GM19463 (cell line): Measurements from ENCODE around the gene CALHM4.
A peak's percentile ranks its signal among the peaks of the same experiment; 100 is the strongest.

Experiments used
- ATAC-seq: cut with Tn5 transposase; IDR thresholded peaks from one replicate; pipeline ENCODE4 v1.9.1; 2021; ENCODE audit warnings: mild to moderate bottlenecking, moderate library complexity; ENCODE audit not compliant: unreplicated experiment

CALHM4 gene

GRCh38 chr6:116536216-116536621 is 17.3 kb upstream of the CALHM4 start:
- no peak for ATAC-seq

DNA sequence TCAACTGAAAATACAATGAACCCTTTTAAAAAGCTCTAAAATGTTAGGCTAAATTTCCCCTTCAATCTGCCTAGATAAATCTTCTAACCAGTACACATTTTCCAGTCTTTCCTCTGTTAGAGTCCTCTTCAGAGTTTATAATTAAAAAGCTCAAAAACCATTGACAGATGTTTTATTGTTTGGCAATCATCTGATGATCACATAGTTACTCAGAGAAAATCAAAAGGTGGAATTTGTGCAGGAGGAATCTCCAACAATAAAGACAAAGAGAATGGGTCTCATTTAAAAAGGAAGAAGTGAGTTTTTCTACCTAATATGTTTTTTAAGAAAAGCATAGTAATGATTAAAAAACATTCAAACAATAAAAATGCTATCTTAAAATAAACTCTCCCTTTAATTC is 11.1 kb upstream of the CALHM4 start:
- ATAC-seq = no peak

- ATAC-seq = no peak
These were observed 10.4 kb upstream of the CALHM4 start for GRCh38 chr6:116543149-116543548.

GRCh38 chr6:116545651-116546050 is 7.9 kb upstream of the CALHM4 start, which contains the start of gene TRAPPC3L:
Gene TRAPPC3L, minus strand, starts transcription at chr6:116545684. Its CDS starts 170 bp downstream, at chr6:116545514.
- ATAC-seq = no peak

DNA sequence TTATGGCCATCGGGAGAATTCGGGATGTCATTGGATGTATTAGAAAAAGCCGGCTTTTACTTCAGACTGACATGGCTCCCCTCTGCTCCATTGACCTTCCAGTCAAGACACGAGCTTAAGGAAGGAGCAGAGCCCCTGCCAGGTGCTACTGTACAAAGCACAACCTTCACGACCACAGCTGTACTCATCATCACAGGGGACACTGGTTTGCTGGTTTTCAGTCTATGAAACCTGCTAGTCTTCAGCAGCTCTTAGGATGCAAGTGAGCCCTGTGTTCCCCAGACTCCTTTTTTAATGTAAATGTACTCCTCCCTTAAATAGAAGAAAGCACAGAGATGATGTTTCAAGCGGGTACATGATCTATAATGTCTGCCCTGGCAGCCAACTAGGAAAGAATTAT is 6.2 kb upstream of the CALHM4 start:
- ATAC-seq = no peak

GRCh38 chr6:116550796-116551195 is 2.8 kb upstream of the CALHM4 start:
- ATAC-seq = no peak

DNA sequence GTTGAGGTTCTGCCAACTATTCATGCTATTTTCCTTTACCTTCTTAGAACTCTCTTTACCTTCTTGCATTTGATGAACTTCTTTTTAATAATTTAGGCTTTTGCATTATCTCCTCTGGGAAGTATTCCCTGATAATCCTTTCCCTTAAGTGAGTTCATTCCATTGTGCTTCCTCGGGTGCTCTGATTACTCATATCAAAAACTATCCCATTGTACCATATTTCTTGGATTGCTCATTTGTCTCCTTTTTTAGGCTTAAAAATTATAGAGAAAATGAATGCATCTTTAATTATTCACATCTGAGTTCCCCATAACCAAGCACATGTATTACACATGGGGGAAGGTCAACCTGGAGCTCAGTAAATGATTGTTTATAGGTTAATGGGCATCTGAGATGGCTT is 2.5 kb downstream of the CALHM4 start:
- no peak for ATAC-seq

DNA sequence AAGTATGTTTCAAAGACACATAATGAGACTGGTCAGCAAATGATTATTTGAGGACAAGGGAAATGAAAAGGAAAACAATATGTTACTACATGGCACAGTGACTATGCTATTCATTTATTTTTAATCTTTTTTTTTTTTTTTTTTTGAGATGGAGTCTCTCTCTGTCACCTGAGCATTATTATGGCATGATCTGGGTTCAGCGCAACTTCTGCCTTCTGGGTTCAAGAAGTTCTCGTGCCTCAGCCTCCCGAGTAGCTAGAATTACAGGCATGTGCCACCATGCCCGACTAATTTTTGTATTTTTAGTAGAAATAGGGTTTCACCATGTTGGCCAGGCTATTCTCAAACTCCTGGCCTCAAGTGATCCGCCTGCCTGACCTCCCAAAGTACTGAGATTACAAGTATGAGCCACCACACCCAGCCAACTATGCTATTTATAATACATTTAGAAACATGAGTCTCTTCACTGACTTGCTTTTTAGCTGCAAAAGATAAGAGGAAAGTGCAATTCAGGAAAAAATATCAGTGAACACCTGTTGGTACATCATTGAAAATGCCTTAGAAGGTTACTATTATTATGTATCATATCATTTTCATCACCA is 3.4 kb downstream of the CALHM4 start:
- ATAC-seq = no peak

DNA sequence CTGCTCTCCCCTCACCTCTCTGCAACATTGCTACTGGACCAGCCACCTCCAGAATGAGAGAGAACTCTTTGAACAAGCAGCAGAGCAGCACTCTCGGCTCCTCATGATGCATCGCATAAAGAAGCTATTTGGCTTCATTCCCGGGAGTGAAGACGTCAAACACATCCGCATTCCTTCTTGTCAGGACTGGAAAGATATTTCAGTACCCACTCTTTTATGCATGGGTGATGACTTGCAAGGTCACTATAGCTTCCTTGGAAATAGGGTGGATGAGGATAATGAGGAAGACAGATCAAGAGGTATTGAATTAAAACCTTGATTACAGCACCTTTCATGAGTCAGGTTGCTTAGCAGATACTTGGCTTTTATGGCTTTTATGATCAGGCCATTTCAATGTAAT is 4.3 kb downstream of the CALHM4 start:
- ATAC-seq = no peak

- no peak for ATAC-seq
These were observed 6.6 kb downstream of the CALHM4 start for GRCh38 chr6:116560130-116560529.

GRCh38 chr6:116561377-116562018 is 7.9 kb downstream of the CALHM4 start:
- no peak for ATAC-seq

DNA sequence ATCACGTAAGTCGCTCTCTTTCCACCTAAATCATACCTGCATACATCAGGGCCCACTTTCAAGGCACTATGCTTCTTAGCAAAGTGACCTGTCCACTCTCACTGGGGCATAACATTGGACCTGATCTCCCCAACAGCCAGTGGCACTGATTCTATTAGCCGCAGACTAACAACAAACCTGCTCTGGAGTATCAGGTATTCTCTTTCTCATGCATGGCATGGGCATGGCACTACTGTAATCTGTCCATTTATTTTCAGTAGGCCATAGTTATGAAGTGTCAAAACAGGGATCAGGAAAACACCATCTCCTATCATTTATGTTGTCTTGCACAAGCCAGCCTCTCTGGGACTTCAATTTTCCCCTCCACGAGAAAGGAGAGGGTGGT is 8.5 kb downstream of the CALHM4 start:
- ATAC-seq = no peak

DNA sequence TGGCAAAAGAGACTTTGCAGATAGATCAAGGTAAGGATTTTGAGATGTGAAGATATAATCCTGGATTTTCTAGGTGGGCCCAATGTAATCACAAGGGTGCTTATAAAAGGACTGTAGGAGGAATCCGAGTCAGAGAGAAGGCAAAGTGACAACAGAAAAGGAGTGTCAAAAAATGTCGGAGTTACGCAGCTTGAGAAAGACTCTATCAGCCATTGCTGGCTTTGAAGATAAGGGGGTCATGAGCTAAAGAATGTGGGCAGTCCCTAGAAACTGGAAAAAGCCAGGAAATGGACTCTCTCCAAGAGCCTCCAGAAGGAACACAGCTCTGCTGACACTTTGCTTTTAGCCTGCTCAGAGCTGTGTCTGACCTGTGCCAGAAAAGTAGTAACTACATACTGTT is 9.1 kb downstream of the CALHM4 start:
- ATAC-seq = no peak

GRCh38 chr6:116563830-116564229 is 10.3 kb downstream of the CALHM4 start:
- ATAC-seq = no peak

GRCh38 chr6:116564311-116564710 is 10.8 kb downstream of the CALHM4 start:
- no peak for ATAC-seq

DNA sequence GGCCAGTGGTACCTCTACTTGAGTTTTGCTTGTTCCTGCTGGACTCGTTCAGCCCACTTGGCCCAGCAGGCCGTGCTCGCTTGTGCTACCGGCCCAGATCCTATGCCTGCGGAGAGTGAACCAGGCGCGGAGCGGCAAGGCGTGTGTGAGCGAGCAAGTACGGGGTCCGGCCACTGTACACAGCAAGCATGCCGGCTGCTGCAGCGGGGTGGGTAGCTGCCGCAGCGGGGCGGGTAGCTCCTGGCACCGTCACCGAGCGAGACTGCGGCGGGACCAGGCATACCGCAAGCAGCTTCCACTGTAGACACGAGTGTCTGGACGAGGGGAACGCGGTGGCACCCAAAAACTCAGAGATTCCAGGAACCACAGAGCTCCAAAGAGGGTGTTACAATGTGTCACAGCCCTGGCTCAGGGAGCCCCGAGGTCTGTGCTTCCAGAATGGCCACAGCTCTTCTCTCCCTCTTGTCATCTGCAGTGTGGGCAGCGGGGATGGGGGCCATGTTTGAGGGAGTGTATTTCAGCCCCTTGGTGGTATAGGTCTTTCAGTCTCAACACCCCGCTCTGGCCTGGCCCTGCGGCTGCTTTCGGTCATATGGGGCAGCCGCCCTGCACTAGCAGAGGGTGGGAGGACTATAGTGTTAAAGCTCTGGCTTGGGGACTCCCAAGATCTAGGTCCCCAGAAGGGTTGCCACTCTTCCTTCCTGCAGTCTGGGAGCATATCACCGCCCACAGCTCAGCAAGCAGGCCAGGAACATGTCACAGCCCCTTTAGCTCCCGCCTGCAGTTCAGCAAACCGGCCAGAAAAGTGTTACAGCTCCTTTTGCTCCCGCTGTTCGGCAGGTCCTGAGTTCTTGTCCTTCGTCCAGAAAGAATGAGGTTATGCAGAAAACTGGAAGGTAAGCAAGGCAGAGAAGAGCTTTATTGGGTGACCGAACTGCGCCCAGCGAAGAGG is 11.6 kb downstream of the CALHM4 start:
- no peak for ATAC-seq

GRCh38 chr6:116568111-116568510 is 14.6 kb downstream of the CALHM4 start:
- ATAC-seq = no peak

- no peak for ATAC-seq
These were observed 15.5 kb downstream of the CALHM4 start for GRCh38 chr6:116568821-116569755.

DNA sequence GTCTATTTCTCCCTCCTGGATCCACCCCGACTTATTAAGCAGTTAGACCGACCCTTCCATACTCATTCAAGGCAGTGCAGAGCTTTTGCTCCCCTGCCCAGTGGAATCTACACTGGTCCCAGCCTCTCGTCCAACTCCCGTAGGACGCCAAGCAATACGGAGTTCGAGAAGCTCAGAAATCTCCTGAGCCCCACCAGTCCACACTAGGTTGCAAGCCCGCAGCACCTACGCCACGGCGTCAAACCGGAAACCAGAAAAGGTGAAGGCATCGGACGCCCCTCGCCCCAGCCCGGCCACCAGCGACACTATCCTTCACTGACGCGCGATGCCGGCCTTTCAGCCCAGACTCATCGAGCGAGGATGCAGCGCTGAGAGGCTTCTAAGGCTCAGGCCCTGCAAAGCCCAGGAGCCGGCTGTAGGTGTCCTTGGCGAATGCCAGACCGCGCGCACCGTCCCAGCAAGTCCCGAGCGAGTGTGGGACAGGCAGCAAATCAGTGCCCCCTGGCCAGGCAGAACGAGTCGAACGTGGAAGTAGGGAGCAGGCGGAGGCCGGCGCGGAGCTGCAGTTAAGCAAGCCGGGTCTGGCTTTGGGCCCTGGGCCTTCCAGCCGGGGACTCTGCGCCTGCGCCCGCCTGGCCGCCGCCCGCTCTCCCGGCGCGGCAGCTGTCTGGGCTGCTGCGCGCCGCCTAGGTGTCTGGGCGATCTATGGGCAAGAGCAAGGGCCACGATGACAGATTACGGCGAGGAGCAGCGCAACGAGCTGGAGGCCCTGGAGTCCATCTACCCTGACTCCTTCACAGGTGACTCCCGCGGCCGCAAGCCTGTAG is 17.5 kb downstream of the CALHM4 start, which contains the start of gene RWDD1:
TSS of gene RWDD1 (plus strand) at position 649 of the 827 bp plus-strand sequence. CDS start at position 728, 79 bp downstream.
- peak; percentile 89 for ATAC-seq

DNA sequence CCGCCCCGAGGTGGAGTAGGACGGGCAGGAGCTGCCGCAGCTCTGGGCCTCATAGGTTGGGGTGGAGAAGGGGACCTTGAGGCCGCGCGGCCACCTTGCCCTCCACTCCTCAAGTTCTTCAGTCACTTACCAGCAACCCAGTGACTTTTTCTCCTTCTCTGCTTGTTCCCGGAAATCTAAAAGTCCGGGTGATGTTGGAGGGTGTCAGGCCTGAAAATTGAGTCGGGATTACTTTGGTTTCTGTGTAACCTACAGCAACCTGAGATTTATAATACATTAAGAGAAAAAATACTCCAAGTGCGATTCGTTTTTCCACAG is 18.1 kb downstream of the CALHM4 start:
- ATAC-seq = no peak
